Measurements from ENCODE around the gene PFAS. TPM values are rescaled to one million over a fixed set of nuclear protein-coding genes. Genes with fewer than 3 reads are reported as not detected.

The PFAS gene
- total RNA-seq, 2 donors from 2014 or later: 13.6 to 61.7 TPM

GRCh38 chr17:8225813-8226535 lies 23.1 kb upstream of the PFAS start:
- Histone ChIP-seq H3K4me1 (peaks cover 7% of the 10 kb centered on the region), H3K36me3 (peaks cover 8% of the 10 kb centered on the region), H3K9me3 (no peaks in the 10 kb centered on the region), H3K9ac (ENCODE audit: low read depth in 2 of 2, low read length in 2 of 2) (peak overlapping the region in 1 of 2 donors; percentile 65), H3K27ac (peak overlapping the region; percentile 66), H3K27me3 (no peaks in the 10 kb centered on the region), H3K4me3 (peak overlapping the region; percentile 19)
- no peak for TF ChIP-seq CTCF (IDR thresholded peaks at IDR 0.05)
- peak; percentile 84 for DNase-seq
- intact Hi-C loops (cut with DNase I): no loop called here

- no peaks in the 10 kb centered on the region for H3K27me3 ChIP-seq
- peak overlapping the region; percentile 19 for H3K4me3 ChIP-seq
- H3K9ac ChIP-seq (ENCODE audit: low read depth in 2 of 2, low read length in 2 of 2): peak overlapping the region in 1 of 2 donors; percentile 65
- no peak for TF ChIP-seq CTCF (IDR thresholded peaks at IDR 0.05)
- peaks cover 15% of the 10 kb centered on the region for H3K36me3 ChIP-seq
- DNase-seq: peak; percentile 90
- H3K27ac ChIP-seq: peak overlapping the region; percentile 66
- intact Hi-C loops (cut with DNase I): no loop called here
- H3K9me3 ChIP-seq: no peaks in the 10 kb centered on the region
- H3K4me1 ChIP-seq: peaks cover 7% of the 10 kb centered on the region
These were observed 22.4 kb upstream of the PFAS start for GRCh38 chr17:8226536-8227237.

- Histone ChIP-seq H3K4me3 (peak overlapping the region; percentile 19), H3K36me3 (peaks cover 18% of the 10 kb centered on the region), H3K27me3 (no peaks in the 10 kb centered on the region), H3K27ac (peak overlapping the region; percentile 66), H3K9ac (ENCODE audit: low read depth in 2 of 2, low read length in 2 of 2) (peak overlapping the region in 1 of 2 donors; percentile 65), H3K9me3 (no peaks in the 10 kb centered on the region), H3K4me1 (peaks cover 7% of the 10 kb centered on the region)
- no peak for DNase-seq
- intact Hi-C loops (cut with DNase I): no loop called here
- no peak for TF ChIP-seq CTCF (IDR thresholded peaks at IDR 0.05)
These were observed 21.9 kb upstream of the PFAS start for GRCh38 chr17:8227238-8227581.

GRCh38 chr17:8231701-8232100 lies 17.4 kb upstream of the PFAS start:
- Histone ChIP-seq H3K27ac (no peak overlapping the region), H3K9ac (ENCODE audit: low read depth in 2 of 2, low read length in 2 of 2) (no peak overlapping the region), H3K9me3 (no peaks in the 10 kb centered on the region), H3K27me3 (no peaks in the 10 kb centered on the region), H3K4me1 (no peaks in the 10 kb centered on the region), H3K4me3 (no peak overlapping the region), H3K36me3 (peaks cover 28% of the 10 kb centered on the region)
- intact Hi-C loops (cut with DNase I): no loop called here
- no peak for DNase-seq
- no peak for TF ChIP-seq CTCF (IDR thresholded peaks at IDR 0.05)

- H3K36me3 ChIP-seq: peaks cover 32% of the 10 kb centered on the region
- TF ChIP-seq CTCF (IDR thresholded peaks at IDR 0.05): no peak
- H3K4me1 ChIP-seq: no peaks in the 10 kb centered on the region
- H3K9ac ChIP-seq (ENCODE audit: low read depth in 2 of 2, low read length in 2 of 2): no peak overlapping the region
- DNase-seq: no peak
- H3K9me3 ChIP-seq: no peaks in the 10 kb centered on the region
- no peaks in the 10 kb centered on the region for H3K27me3 ChIP-seq
- H3K4me3 ChIP-seq: no peak overlapping the region
- no peak overlapping the region for H3K27ac ChIP-seq
- intact Hi-C loops (cut with DNase I): no loop called here
These were observed 14.5 kb upstream of the PFAS start for GRCh38 chr17:8234361-8235270.
